CD4-positive, alpha-beta T cell treated with Interleukin-17A for 1 hour (primary cell): Measurements from ENCODE around the gene HNRNPC.

Experiments
- DNase-seq: peaks from one replicate; pipeline ENCODE4 v3.0.0-alpha.2; 2020

HNRNPC gene

DNA sequence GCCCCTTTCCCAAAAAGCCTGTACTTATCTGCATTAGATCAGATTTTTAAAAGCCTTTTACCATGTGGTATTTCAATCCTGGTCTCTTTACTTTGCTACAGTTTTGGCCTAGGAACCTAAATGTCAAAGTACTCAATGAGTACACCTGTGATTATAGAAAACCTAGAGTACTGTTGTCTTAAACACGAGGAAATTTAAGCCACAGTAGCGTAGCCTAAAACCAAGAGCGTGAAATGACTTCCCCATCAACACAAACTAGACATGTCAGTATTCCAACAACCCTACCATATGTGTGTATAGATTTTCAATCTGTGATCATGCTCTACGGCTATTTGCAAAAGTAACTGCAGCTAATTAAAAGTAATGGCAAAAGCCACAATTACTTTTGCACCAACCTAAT, 60.7 kb downstream of the HNRNPC start:
- no peak for DNase-seq

DNA sequence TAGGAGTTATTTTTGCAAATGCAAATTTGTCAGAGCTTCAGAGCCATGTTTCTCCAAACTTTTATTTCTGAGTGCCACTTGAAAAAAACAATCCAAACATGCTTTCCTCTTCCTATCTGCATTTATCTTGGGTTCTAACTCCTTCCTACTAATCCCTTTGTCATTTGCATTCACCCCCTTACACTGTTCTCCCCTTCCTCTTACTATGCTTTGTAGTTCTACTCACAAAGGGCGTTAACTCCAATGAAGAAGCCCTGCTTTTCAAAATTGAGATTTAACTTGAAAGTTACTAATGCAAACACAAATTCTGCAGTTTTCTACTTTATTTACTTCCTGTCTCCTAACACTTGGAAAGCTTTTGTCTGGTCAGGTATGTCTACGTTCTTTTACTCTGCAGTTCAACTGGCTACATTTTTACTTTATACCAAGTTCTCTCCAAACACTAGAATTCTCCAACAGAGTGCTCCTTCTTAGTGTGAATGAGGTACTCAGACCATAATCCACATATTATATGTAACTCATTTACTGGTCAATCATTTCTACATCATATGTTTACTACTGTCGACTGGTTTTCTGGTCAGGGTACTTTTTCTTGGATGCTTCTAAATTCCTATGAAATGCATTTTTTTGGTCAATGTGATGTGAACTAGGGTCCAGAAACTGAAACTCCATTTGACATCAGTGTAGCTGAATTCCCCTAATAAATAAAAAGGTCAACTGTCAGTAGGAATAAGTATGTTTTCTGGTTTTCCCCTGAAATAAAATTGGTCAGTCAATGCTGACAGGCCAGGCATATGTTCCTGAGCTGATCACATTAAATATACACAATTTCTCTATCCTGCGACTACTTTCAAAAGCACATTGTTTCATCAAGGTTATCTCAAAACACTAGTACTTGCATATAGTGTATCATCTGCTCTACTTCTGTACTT, 62.2 kb downstream of the HNRNPC start:
- no peak for DNase-seq

DNA sequence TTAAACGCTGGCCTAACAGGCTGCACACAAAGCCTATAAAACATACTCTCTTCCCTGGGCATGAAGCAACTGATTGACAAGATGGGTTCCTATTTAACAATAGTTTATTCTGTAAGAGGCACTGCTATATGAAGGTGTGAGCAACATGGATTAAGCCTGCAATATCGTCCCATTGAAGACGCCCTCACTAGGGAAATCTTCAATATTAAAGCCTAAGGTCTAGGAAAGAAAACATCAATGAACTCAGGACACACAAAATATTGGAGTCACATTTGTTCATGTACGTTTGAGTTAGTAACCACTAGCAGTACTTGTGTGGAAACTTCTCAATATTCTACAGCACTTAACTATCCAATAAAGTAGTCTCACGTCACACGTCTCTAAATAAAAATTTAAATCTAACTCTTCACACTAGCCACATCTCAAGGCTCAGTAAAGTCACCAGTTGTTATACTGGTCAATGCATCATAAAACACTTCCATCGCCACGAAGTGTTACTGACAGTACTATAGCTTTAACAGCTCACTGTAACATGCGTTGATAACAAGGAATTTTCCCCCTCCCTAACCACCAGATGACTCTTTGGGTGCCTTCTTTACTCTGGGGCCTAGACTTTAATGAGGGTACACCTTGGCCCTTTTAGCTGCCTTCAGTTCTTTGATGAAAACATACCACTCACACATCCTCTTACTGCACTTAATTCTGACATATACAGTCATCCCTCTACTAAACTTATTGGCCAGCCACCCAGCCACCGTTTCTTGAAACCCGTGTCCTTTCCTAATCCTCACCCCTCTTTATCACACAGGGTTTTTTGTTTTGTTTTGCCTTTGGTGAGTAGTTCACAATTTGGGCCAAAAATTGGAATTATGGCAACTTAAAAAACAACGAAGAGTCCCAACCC, 63.3 kb downstream of the HNRNPC start:
- DNase-seq, result no peak

DNA sequence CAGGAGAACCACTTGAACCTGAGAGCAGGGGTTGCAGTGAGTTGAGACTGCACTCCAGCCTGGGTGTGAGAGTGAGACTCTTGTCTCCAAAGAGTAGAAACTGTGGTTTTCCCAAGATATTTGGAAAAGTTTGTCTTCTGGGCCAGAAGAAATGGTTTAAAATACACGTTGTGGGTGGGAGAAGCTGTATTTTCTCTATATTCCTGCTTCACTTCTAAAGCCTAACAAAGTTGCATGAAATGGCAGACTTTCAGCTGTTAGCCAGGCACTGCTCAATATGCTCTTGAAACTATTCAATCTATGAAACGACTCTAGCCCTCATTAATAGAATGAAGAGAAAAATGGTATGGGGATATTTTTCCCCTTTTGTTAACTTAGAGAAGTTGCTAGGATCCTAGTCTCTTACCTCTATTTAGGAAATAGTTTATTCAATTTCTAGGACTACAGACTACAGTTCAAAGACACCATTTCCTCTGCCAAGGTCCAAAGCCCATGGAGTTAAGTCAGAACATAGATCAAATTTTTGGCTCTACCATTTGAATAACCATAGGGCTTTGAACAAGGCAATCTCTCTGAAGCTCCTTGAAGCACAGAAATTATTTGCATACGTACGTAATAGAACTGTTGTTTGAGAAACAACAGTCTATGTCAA, 64.1 kb downstream of the HNRNPC start:
- no peak for DNase-seq

DNA sequence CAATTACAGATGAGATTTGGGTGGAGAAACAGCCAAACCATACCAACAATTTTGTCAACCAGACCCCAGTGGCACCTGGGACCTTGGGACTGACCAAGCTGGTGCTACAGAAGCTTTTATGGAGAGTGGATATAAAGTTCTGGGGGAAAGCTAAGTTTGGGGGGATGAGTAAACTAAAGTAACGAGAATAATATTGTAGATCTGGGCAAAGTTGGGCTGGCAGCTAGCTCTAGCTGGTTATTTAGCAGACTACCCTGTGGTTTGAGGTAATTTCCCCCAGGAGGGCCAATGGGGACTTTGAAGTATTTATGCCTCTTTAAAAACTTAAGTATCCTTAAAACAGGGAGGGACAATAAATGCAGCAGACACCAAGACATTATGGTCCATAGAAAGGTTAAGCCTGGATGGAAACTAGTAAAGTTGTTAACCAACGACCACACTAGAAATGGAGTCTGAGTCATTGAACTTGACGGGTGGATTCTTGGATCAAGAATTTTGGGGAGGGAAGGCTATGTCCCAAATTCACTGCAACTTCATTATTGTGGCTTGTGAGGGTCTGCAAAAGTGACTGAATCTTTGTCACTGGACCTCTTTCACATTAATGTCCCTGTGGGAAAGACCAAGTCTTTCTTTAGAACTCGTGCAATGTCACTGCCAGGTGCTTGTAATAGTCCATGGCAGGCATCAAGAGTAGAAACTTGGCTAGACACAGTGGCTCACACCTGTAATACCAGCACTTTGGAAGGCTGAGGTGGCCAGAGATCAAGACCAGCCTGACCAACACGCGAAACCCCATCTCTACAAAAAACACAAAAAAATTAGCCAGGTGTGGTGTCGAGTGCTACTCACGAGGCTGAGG, 64.8 kb downstream of the HNRNPC start:
- no peak for DNase-seq

DNA sequence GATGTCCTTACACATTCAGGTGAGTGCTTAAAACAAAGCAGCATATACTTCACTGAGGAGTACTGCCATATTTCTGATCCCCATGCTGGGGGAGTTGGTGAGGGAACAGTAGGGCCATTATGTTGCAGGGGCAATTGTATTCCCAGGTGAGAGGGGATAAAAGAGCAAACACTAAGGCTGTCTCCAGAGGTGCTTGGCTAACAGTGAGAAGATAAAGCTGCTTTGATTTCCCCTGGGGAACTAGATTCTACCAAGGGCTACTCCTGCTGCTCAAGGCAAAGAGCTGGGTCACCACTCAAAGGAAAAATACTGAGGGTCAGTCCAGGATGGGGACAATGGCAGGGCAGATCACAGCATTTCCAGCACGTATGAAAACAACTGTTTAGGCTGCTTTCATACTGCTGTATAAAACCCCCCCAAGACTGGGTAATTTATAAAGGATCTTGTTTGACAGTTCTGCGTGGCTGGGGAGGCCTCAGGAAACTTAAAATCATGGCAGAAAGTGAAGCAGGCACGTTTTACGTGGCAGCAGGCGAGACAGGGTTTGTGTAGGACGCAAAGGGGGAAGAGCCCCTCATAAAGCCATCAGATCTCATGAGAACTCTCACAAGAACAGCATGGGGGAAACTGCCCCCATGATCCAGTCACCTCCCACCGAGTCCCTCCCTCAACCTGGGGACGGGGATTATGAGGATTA, 65.6 kb downstream of the HNRNPC start:
- no peak for DNase-seq

DNA sequence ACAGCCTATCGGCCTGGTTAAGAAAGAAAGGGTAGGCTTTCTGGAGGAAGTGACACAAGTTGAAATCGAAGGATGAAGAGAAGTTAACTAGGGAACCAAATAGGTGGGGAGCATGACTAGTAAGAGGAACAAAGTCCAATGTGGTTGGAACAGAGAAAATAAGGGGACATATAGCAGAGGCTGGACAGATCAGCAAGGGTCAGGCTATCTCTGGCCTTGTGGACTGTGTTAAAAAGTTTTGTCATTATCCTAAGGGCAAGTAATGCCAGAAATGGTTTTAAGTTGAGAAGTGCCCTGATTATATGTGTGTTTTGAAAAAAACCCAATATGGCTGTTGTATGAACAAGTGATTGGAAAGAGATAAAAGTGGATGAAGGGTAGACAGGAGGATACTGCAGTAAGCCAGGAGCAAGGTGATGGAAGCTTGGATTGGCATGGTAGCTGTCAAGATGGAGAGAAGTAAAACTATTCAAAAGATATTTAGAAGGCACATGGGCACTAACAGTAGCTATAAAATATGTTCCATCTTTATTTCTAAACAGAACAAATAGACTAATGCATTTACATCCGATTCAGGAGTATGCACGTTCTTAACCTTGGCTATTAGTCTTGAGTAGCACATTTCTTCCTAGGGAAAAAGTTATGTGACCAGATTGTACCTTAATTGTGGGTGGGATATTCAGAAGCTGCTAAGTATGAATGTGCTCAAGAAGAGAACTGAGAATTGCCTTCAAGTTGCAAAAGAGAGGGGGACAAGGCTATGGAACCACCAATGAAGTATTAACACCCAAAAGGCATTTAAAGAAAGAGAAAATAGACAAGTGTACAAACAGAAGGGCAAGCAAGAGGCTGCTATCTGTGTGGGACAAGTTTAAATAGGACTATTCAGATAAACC, 66.5 kb downstream of the HNRNPC start:
- no peak for DNase-seq

DNA sequence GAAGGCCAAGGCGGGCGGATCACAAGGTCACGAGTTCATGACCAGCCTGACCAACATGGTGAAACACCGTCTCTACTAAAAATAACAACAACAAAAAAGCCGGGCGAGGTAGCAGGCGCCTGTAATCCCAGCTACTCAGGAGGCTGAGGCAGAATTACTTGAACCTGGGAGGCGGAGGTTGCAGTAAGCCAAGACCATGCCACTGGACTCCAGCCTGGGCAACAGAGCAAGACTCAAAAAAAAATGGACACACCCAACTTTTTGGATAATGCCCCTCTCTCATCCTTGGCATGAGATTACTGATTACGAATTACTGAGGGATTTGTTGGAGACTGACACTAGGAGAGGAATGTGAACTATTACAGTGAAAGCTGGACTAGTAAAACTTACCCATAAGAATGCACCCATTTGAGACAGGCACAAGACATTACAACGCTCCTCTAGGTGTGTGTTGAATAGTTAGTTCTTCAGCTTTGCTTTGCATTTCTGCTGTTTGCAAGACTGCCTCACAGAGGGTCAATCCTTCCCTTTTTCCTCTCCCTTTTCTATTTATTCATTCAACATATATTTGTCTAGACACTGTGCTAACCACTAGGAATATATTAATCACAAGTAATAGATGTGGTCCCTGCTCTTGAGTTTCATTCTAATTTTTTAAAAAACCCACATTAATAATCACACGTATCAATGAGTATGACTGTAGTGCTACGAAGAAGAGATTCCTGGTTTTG, 67.3 kb downstream of the HNRNPC start:
- DNase-seq, result no peak

DNA sequence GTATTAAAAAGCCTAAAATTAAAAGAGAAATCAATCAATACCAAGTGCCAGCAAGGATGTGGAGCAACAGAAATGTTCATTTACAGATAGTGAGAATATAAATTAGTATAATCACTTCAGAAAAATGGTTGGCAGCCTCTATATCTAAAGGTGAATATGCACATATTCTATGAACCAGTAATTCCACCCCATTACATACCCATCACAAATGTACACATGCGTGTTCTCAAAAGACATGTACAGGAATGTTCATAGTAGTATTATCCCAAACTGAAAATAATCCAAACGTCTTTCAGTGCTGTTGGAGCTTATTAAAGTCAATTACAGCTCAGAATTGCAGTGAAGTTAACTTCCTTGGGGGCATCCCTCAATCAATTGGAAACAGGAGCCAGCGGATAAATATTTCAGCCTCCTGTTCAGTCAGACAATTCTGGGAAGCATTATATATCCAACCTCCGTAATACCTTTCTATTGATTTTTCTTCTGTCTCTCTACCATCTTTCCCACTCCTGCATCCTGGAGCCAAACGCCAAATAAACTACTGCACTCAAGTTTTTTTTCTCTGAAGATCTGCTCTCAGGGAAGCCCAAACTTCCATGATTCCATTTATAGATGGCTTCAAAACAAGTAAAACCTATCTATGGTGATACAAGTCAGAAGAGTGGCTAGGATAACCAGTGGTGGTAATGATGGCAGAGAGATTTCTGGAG, 68.3 kb downstream of the HNRNPC start:
- no peak for DNase-seq

DNA sequence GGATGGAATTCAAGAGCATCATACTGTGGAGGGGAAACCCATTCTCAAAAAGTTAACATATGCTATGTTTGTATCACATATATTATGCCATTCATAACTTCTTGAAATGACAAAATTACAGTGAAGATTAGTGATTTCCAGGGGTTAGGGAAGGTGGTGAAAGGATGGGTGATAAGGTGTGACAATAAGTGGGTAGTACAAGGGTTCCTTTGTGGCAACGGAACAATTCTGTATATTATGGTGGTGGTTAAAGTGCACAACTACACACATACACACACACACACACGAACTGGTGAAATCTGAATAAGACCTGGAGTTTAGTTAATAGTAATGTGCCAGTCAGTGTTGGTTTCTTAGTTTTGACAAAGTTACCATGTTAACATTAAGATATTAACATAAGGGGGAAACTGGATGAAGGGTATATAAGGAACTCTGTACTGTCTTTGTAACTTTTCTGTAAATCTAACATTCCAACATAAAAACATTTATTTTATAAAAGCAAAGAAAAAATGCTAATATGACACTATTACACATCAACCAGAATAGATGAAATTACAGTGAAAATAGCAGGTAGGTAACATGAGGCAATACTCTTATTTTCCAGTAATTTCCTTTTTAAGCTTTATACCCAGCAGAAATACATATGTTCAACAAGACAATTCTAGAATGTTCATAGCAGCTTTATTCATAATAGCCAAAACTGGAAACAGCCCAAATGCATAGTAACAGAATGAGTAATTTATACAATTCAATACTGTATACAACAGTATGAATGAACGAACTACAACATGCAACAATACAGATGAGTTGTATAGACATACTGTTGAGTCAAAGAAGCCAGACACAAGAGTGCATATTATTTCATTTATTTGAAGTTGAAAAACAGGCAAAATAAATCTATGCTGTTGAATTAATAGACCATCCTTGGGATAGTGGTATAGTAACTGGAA, 69.4 kb downstream of the HNRNPC start:
- no peak for DNase-seq

DNA sequence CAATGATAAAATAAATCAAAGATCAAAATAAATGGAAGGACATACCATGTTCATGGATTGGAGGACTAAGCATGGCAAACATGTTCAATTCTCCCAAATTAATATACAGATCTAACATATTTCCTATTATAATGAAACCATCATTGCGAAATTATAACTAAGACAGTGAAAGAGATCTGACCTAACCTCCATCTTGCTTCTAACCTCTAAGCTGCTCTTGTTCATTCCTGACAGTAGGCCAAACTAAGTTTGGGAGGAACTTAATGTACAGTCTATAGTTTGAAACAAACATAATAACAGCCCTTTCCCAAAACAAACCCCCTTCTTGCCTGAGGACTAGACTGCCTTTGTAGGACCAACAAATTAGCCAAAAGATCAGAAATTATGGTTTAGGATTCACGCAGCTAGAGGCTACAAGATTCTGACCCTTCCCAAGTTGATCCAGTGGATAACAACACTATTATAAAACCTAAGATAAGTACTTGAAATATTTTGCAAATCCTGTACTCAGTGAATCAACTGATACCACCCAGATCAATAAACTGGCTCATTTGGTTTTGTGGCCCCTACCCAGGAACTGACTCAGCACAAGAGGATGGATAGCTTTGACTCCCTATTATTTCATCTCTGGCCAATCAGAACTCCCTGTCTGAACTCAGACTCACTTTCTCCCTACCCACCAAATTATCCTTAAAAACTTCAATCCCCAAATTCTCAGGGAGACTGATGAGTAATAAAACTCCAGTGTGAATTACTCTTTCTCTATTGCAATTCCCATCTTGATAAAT, 71.6 kb downstream of the HNRNPC start:
- DNase-seq, result no peak

DNA sequence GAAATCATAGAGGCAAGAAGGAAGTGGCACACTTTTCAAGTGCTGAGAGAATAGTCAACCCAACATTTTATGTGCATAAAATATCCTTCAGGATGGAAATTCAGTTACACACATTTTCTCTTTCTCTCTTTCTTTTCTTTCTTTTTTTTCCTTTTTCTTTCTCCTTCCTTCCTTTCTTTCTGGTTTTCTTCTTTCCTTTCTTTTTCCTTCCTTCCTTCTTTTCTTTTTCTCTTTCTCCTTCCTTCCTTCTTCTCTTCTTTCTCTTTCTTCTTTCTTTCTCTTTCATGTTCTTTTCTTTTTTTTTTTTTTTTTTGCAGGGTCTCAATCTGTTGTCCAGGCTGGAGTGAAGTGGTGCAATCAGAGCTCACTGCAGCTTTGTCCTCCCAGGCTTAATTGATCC, 74.6 kb downstream of the HNRNPC start:
- DNase-seq, result no peak

DNA sequence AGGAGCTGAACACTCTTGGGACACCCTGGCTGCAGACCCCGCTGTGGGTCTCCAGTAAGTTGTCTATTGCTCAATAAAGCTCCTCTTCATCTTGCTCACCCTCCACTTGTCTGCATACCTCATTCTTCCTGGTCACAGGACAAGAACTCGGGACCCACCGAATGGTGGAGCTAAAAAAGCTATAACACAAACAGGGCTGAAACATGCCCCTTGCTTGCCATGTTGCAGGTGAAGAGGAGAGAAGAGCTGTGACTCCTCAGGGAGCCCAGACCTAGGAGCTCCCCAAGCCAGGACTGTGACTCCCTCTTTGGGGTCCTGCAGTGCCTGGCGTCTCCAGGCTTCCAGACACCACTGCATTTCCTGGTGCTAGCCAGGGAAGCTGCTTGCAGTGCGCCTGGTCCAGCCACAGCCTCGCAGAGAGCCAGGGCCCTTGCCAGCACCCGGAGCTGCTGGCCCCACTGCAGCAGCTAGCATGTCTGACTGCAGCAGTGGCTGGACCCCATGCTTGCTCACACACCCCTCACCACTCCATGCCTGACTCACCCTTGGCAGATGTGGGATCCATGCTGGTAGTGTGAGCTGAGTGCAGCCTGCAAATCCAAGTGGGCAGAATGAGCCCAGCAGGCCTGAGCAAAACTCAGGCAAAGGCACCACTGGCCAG, 76.2 kb downstream of the HNRNPC start:
- no peak for DNase-seq

DNA sequence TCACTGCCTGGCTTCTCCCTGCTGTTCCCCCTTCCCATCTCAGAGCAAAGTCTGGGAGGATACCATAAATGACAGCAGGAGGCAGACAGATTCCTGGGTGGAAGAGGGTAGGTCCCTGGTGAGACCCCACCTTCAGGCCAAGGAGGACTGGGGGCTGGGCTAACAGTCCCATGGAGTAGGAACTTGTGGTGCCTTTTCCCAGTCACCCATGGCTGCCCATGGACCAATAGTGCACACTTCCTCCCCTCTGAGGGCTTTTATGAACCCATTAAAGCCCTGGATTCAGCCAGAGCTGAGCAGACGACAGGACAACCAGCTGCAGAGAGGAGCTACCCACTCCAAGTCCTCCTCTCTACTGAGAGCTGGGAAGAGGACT, 76.8 kb downstream of the HNRNPC start:
- no peak for DNase-seq

DNA sequence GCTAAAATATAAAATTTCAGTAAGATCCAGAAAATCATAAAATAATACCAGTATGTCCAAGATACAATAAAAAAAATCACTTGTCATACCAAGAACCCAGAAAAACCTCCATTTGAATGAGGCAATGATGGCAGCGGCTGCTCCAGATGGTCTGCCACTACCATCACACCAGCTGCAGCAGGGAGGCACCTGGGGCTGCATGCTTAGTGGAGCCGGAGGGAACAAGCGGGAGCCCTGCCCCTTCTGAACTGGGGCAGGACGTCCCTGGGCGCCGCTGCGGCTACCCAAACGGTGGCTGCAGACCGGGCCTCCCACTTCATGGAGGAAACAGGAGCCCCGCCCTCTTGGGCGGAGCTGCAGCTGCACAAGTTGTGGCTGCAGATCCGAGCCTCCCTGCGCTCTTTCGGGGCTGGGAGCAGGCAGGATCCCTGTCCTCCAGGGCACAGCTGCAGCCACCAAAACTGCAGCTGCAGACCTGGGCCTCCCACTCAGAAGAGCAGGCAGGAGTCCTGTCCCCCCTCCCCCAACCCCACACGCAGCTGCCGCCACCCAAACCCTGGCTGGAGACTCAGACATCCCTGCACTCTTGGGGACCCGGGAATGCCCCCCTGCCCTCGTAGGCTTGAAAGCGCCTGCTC, 77.3 kb downstream of the HNRNPC start:
- peak; percentile 73 for DNase-seq

DNA sequence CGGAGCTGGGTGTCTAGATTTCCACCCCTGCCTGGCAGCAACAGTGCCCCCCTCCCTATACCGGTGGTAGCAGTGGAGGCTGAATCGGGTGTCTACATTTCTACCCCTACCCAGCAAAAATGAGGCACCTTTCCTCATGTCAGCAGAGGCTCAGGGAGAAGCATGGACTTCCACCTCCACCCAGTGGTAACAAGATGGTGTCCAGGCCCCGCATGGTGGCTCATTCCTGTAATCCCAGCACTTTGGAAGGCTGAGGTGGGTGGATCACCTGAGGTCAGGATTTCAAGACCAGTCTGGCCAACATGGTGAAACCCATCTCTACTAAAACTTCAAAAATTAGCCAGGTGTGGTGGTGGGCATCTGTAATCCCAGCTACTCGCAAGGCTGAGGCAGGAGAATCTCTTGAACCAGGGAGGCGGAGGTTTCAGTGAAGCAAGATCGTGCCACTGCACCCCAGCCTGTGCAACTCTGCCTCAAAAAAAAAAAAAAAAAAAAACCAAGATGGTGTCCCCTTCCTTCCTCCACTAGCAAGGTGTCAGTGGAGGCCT, 77.9 kb downstream of the HNRNPC start:
- no peak for DNase-seq
